ENCODE results near the gene STK32B.

STK32B gene

DNA sequence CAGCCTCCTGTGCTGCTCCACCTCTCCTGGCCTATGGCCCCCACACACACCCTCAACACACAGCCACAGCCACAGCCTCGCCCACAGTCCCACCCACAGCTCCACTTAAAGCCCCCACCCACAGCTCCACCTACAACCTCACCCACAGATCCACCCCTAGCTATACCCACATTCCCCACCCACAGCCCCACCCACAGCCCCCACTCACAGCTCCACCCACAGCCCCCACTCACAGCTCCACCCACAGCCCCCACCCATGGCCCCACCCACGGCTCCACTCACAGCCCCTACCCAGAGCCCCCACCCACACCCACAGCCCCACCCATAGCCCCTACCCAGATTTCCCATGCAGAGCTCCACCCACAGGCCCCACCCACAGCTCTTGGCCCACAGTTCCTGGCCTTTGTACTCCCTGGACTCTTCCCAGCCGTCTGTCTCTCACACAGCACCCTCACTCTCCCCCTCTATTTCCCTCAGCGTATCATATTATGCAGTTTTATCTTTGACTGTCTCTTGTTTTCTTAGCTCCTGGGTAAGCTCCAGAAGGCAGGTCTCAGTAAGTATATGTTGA lies 334.5 kb downstream of the STK32B start:
- Mint-ChIP-seq H3K9me3 (no peaks in the 10 kb centered on the region), H3K4me3 (no peak overlapping the region), H3K27ac (no peak overlapping the region)

DNA sequence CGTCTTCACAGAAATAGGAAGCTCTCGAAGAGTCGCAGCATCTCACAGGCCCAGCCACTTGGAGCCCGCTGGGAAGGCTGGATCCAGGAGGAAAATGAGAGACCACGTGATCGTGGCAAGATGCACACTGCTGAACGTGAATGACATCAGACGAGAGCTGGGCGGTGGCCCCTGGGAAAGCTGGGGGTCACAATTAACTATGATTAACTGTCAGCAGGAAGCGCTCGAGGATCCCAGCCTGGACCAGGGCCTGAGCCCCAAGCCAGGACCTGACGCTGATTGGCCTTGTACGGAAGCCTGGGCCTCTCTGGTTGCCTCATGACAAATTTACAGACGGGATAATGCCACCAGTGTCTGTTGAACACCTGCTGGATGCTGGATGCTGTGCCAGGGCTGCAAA lies 335.6 kb downstream of the STK32B start:
- no peaks in the 10 kb centered on the region for H3K27me3 Mint-ChIP-seq
- no peaks in the 10 kb centered on the region for H3K9me3 Mint-ChIP-seq
- no peaks in the 10 kb centered on the region for H3K4me1 Mint-ChIP-seq
- ATAC-seq (ENCODE audit: low read depth) (no peak), DNase-seq (ENCODE audit: low spot score in 2 of 2) (no peak)
- no peaks in the 10 kb centered on the region for H3K36me3 Mint-ChIP-seq
- H3K27ac Mint-ChIP-seq = no peak overlapping the region
- H3K4me3 Mint-ChIP-seq = no peak overlapping the region

More for the DNA sequence above, 334.5 kb downstream of the STK32B start:
- Mint-ChIP-seq H3K36me3 (no peaks in the 10 kb centered on the region), H3K27me3 (no peaks in the 10 kb centered on the region), H3K4me1 (no peaks in the 10 kb centered on the region)
- DNase-seq (ENCODE audit: low spot score in 2 of 2) (no peak), ATAC-seq (ENCODE audit: low read depth) (no peak)

GRCh38 chr4:5387457-5387856 lies 336.2 kb downstream of the STK32B start:
- ATAC-seq (ENCODE audit: low read depth) = no peak
- Mint-ChIP-seq H3K27ac (no peak overlapping the region), H3K27me3 (no peaks in the 10 kb centered on the region), H3K9me3 (no peaks in the 10 kb centered on the region), H3K4me1 (no peaks in the 10 kb centered on the region), H3K4me3 (no peak overlapping the region), H3K36me3 (no peaks in the 10 kb centered on the region)
- no peak for DNase-seq (ENCODE audit: low spot score in 2 of 2)

- H3K36me3 Mint-ChIP-seq = no peaks in the 10 kb centered on the region
- H3K27me3 Mint-ChIP-seq = no peaks in the 10 kb centered on the region
- no peaks in the 10 kb centered on the region for H3K4me1 Mint-ChIP-seq
- no peaks in the 10 kb centered on the region for H3K9me3 Mint-ChIP-seq
- no peak for ATAC-seq (ENCODE audit: low read depth)
- no peak for DNase-seq (ENCODE audit: low spot score in 2 of 2)
- no peak overlapping the region for H3K4me3 Mint-ChIP-seq
- no peak overlapping the region for H3K27ac Mint-ChIP-seq
These were observed 338.6 kb downstream of the STK32B start for GRCh38 chr4:5389756-5390310.

GRCh38 chr4:5391492-5391891 lies 340.2 kb downstream of the STK32B start:
- Mint-ChIP-seq H3K36me3 (no peaks in the 10 kb centered on the region), H3K9me3 (peaks cover 1% of the 10 kb centered on the region), H3K4me3 (no peak overlapping the region), H3K27me3 (no peaks in the 10 kb centered on the region), H3K27ac (no peak overlapping the region), H3K4me1 (no peaks in the 10 kb centered on the region)
- DNase-seq (ENCODE audit: low spot score in 2 of 2) (no peak), ATAC-seq (ENCODE audit: low read depth) (no peak)

- Mint-ChIP-seq H3K27me3 (no peaks in the 10 kb centered on the region), H3K9me3 (peaks cover 1% of the 10 kb centered on the region), H3K27ac (no peak overlapping the region), H3K4me1 (no peaks in the 10 kb centered on the region), H3K4me3 (no peak overlapping the region), H3K36me3 (no peaks in the 10 kb centered on the region)
- ATAC-seq (ENCODE audit: low read depth) = no peak
- no peak for DNase-seq (ENCODE audit: low spot score in 2 of 2)
These were observed 342.7 kb downstream of the STK32B start for GRCh38 chr4:5393911-5394513.

GRCh38 chr4:5395781-5396180 lies 344.5 kb downstream of the STK32B start:
- H3K9me3 Mint-ChIP-seq = peaks cover 1% of the 10 kb centered on the region
- no peaks in the 10 kb centered on the region for H3K36me3 Mint-ChIP-seq
- no peaks in the 10 kb centered on the region for H3K27me3 Mint-ChIP-seq
- H3K4me3 Mint-ChIP-seq = no peak overlapping the region
- ATAC-seq (ENCODE audit: low read depth) (no peak), DNase-seq (ENCODE audit: low spot score in 2 of 2) (no peak)
- H3K27ac Mint-ChIP-seq = no peak overlapping the region
- H3K4me1 Mint-ChIP-seq = no peaks in the 10 kb centered on the region

- H3K4me1 Mint-ChIP-seq = no peaks in the 10 kb centered on the region
- H3K9me3 Mint-ChIP-seq = peaks cover 6% of the 10 kb centered on the region
- H3K4me3 Mint-ChIP-seq = no peak overlapping the region
- H3K27ac Mint-ChIP-seq = no peak overlapping the region
- no peaks in the 10 kb centered on the region for H3K36me3 Mint-ChIP-seq
- H3K27me3 Mint-ChIP-seq = peaks cover 5% of the 10 kb centered on the region
- no peak for DNase-seq (ENCODE audit: low spot score in 2 of 2)
- ATAC-seq (ENCODE audit: low read depth) = no peak
These were observed 346.8 kb downstream of the STK32B start for GRCh38 chr4:5398056-5398455.

DNA sequence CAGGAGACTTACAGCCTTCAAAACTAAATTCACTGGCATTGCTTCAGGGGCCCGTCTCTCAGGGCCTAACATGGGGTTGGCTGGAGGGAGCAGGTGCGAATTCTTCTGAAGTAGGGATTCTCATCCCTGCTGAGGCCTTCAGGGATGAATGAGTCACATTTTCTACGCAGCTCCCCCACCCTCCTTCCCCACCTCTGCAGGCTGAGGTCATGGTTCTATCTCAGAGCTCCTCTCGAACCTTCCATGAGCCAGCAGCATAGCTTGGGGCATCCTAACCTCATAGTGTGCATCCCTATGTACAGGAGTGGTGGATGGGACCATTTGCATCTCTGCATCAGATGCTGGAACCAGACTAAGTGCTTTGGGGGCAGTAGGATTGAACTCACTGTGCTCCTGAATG lies 347.8 kb downstream of the STK32B start:
- no peak for ATAC-seq (ENCODE audit: low read depth)
- DNase-seq (ENCODE audit: low spot score in 2 of 2) = no peak
- Mint-ChIP-seq H3K4me1 (no peaks in the 10 kb centered on the region), H3K4me3 (no peak overlapping the region), H3K9me3 (peaks cover 7% of the 10 kb centered on the region), H3K36me3 (no peaks in the 10 kb centered on the region), H3K27me3 (peaks cover 5% of the 10 kb centered on the region), H3K27ac (no peak overlapping the region)

DNA sequence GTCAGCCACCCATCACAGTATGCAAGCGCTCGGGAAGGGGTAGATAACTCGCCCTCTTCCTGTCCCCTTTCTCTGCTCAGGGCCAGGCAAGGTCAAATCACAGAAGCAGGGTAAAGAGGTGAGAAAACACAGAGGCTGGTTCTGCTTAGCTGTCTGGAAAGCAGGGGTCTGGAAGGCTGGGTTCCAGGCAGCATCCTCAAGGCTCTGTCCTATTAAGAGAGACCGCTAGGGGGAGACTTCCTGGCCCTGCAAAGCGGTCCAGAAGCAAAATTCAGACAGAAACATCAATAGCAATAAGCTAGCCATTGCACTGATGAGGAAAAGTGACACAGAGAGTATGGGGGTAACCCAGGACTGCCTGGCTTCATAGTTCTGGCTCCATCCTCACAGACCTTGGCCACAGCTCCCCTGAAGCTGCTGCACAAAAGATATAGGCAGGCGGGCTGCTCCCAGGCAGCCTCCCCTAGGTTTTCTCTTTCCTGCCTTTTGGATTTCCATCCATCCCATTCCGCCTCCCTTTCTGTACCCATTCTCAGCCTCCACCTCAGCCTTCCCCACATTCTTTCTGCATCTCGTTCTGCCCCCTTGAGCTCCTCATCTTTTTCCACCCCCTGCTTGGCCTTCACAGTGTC lies 348.6 kb downstream of the STK32B start:
- no peak for DNase-seq (ENCODE audit: low spot score in 2 of 2)
- no peaks in the 10 kb centered on the region for H3K4me1 Mint-ChIP-seq

GRCh38 chr4:5403746-5404497 lies 352.6 kb downstream of the STK32B start:
- no peaks in the 10 kb centered on the region for H3K4me1 Mint-ChIP-seq
- ATAC-seq (ENCODE audit: low read depth) = no peak
- H3K9me3 Mint-ChIP-seq = peaks cover 17% of the 10 kb centered on the region
- no peak overlapping the region for H3K27ac Mint-ChIP-seq
- DNase-seq (ENCODE audit: low spot score in 2 of 2) = no peak
- peaks cover 5% of the 10 kb centered on the region for H3K27me3 Mint-ChIP-seq
- no peaks in the 10 kb centered on the region for H3K36me3 Mint-ChIP-seq
- H3K4me3 Mint-ChIP-seq = no peak overlapping the region

More for the DNA sequence above, 348.6 kb downstream of the STK32B start:
- ATAC-seq (ENCODE audit: low read depth) = no peak
- Mint-ChIP-seq H3K27me3 (peaks cover 5% of the 10 kb centered on the region), H3K9me3 (peaks cover 7% of the 10 kb centered on the region), H3K4me3 (no peak overlapping the region), H3K27ac (no peak overlapping the region), H3K36me3 (no peaks in the 10 kb centered on the region)

- Mint-ChIP-seq H3K9me3 (peaks cover 11% of the 10 kb centered on the region), H3K4me1 (no peaks in the 10 kb centered on the region)
- no peak for ATAC-seq (ENCODE audit: low read depth)
These were observed 358.0 kb downstream of the STK32B start for GRCh38 chr4:5409237-5409636.

DNA sequence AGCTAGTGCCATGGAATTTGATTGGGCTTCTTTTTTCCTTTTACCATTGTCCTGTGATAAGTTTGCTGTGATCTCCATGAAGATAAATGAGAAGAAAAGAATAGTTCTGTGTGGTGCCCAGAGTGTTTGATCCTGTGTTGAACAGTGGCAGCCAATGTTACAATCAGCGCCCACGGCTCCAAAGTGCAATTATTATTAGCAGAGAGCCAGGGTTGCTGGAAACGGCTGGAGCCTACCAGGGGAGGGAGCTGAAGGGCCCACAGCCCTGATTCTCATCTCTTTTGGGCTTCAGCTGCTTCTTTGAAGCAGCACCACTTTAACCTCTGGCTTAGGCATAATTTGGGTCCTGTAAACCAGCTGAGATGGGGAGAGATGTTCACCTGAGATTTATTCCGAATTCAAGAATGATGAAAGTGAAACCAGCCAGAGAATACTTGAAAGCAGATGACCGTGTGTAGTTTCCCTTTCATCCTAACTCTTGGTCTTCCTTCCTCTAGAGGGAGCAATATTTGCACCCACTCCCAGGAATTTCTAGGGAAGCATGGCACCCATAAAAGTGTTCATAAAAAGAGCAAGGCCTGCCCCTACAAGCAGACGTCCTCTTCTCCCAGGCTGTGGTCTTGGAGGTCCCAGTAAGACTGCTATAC lies 358.8 kb downstream of the STK32B start:
- Mint-ChIP-seq H3K4me3 (no peak overlapping the region), H3K36me3 (no peaks in the 10 kb centered on the region), H3K9me3 (peaks cover 11% of the 10 kb centered on the region), H3K27ac (no peak overlapping the region), H3K4me1 (no peaks in the 10 kb centered on the region), H3K27me3 (no peaks in the 10 kb centered on the region)
- DNase-seq (ENCODE audit: low spot score in 2 of 2) (no peak), ATAC-seq (ENCODE audit: low read depth) (no peak)

More at GRCh38 chr4:5409237-5409636, 358.0 kb downstream of the STK32B start:
- Mint-ChIP-seq H3K36me3 (no peaks in the 10 kb centered on the region), H3K27ac (no peak overlapping the region), H3K27me3 (no peaks in the 10 kb centered on the region), H3K4me3 (no peak overlapping the region)
- no peak for DNase-seq (ENCODE audit: low spot score in 2 of 2)

GRCh38 chr4:5412296-5412695 lies 361.0 kb downstream of the STK32B start:
- Mint-ChIP-seq H3K36me3 (no peaks in the 10 kb centered on the region), H3K27ac (no peak overlapping the region), H3K9me3 (peaks cover 5% of the 10 kb centered on the region), H3K27me3 (no peaks in the 10 kb centered on the region), H3K4me3 (no peak overlapping the region), H3K4me1 (peaks cover 2% of the 10 kb centered on the region)
- DNase-seq (ENCODE audit: low spot score in 2 of 2) (no peak), ATAC-seq (ENCODE audit: low read depth) (no peak)

Data from memory B cell (primary cell).